Endothelial cell of umbilical vein (primary cell): Measurements from ENCODE around the gene PTP4A1. TPM values are rescaled to one million over a fixed set of nuclear protein-coding genes. Genes with fewer than 3 reads are reported as not detected.

Experiments
- BruUV-seq: library from RNA; stranded (reverse); fragments of 400-500 nt; replicated peaks from 2 replicates; lab custom pipeline; 2021; lab: Mats Ljungman, UMichigan
- CTCF ChIA-PET: fragments of 300-600, 350-600 bp; sonication (Branson Sonifier 250); formaldehyde crosslinking; loops from one replicate; lab custom pipeline; 2021; ENCODE audit warnings: antibody characterized with exemption, inconsistent platforms; lab: Charles Lee
- POLR2A ChIA-PET: fragments of 300-600, 350-600 bp; sonication (Branson Sonifier 250); formaldehyde crosslinking; loops from one replicate; lab custom pipeline; 2021; ENCODE audit warnings: antibody characterized with exemption, inconsistent platforms; lab: Charles Lee
- DNase-seq: peaks from one replicate; pipeline ENCODE4 v3.0.0-alpha.2; 2011; ENCODE audit warnings: low read depth, low spot score
- FAIRE-seq: peaks from 2 replicates; lab custom pipeline; 2011; peaks lifted over from hg19 to GRCh38; lab: Jason Lieb, UNC
- H2AFZ ChIP-seq: 2 replicates; pipeline ENCODE4 v1.6.0; 2012; ENCODE audit warnings: low read depth, low read length, control low read depth, inconsistent platforms
- H3K27ac ChIP-seq: 2 replicates; pipeline ENCODE4 v1.5.1; 2011; ENCODE audit warnings: low read depth, mild to moderate bottlenecking, control low read depth, low read length, moderate library complexity; ENCODE audit not compliant: insufficient read depth
- H3K27me3 ChIP-seq, 2 experiments: 2 replicates each; pipeline versions ENCODE4 v1.6.0 to v1.6.1; 2011; ENCODE audit warnings: low read length in 2 of 2, mixed read lengths in 1 of 2; ENCODE audit not compliant: control insufficient read depth in 2 of 2, insufficient read depth in 2 of 2
- H3K36me3 ChIP-seq, 2 experiments: 2 replicates in 1 of 2; 3 replicates in 1 of 2; pipeline ENCODE4 v1.5.1; 2011; ENCODE audit warnings: low read length in 2 of 2, mild to moderate bottlenecking in 1 of 2, moderate library complexity in 1 of 2; ENCODE audit not compliant: control insufficient read depth in 2 of 2, insufficient read depth in 2 of 2; ENCODE audit errors: extremely low read depth in 1 of 2
- H3K4me1 ChIP-seq: 3 replicates; pipeline ENCODE4 v1.5.1; 2011; ENCODE audit warnings: mild to moderate bottlenecking, low read length; ENCODE audit not compliant: control insufficient read depth, insufficient read depth; ENCODE audit errors: extremely low read depth
- H3K4me2 ChIP-seq: 2 replicates; pipeline ENCODE4 v1.6.1; 2011; ENCODE audit warnings: low read length, control low read depth, mixed read lengths; ENCODE audit not compliant: insufficient read depth
- H3K4me3 ChIP-seq, 3 experiments: fragments of 200-600 bp in 1 of 3; sonication (generic), shearing (Covaris generic) in 1 of 3; replicated peaks in 1 of 3; 2 replicates each; pipeline ENCODE4 v1.5.1; 2011 to 2016; ENCODE audit warnings: control low read depth in 3 of 3, low read length in 3 of 3, mild to moderate bottlenecking in 2 of 3, inconsistent platforms in 1 of 3, low read depth in 1 of 3, moderate library complexity in 1 of 3; ENCODE audit not compliant: insufficient read depth in 1 of 3
- H3K79me2 ChIP-seq: 2 replicates; pipeline ENCODE4 v1.6.0; 2012; ENCODE audit warnings: low read length, inconsistent platforms; ENCODE audit not compliant: control insufficient read depth, insufficient read depth
- H3K9ac ChIP-seq: replicated peaks from 2 replicates; pipeline ENCODE3; 2011; ENCODE audit warnings: low read length, control low read depth; ENCODE audit not compliant: insufficient read depth; ENCODE audit errors: extremely low read depth
- H3K9me1 ChIP-seq: replicated peaks from 3 replicates; pipeline ENCODE4 v1.6.0; 2011; ENCODE audit warnings: mild to moderate bottlenecking, low read length; ENCODE audit not compliant: control insufficient read depth, insufficient read depth; ENCODE audit errors: extremely low read depth
- H3K9me3 ChIP-seq: replicated peaks from 2 replicates; pipeline ENCODE4 v1.5.1; 2012; ENCODE audit warnings: low read length, inconsistent platforms; ENCODE audit not compliant: control insufficient read depth, insufficient read depth
- H4K20me1 ChIP-seq: replicated peaks from 2 replicates; pipeline ENCODE3; 2011; ENCODE audit warnings: mild to moderate bottlenecking, low read length; ENCODE audit not compliant: control insufficient read depth, insufficient read depth; ENCODE audit errors: extremely low read depth
- CTCF ChIP-seq, 2 donors: IDR thresholded peaks; 1 replicate in 1 of 2; 2 replicates in 1 of 2; pipeline ENCODE4 v1.5.1; 2011; ENCODE audit warnings: low read length in 2 of 2, mild to moderate bottlenecking in 2 of 2, moderate library complexity in 2 of 2, control low read depth in 1 of 2, inconsistent platforms in 1 of 2, low read depth in 1 of 2; ENCODE audit not compliant: insufficient read depth in 1 of 2; ENCODE audit errors: extremely low read depth in 1 of 2
- EZH2 ChIP-seq: IDR thresholded peaks from 2 replicates; pipeline ENCODE4 v1.6.1; 2012; ENCODE audit warnings: borderline replicate concordance, low read depth, mild to moderate bottlenecking, moderate library complexity, low read length, inconsistent platforms; ENCODE audit not compliant: severe bottlenecking
- FOS ChIP-seq: IDR thresholded peaks from 2 replicates; pipeline ENCODE4 v1.6.1; 2011; ENCODE audit warnings: mild to moderate bottlenecking, low read length, moderate library complexity, borderline replicate concordance; ENCODE audit not compliant: insufficient read depth
- GATA2 ChIP-seq: IDR thresholded peaks from 2 replicates; pipeline ENCODE4 v1.7.0; 2011; ENCODE audit warnings: low read depth, mild to moderate bottlenecking, moderate library complexity, mixed read lengths, low read length; ENCODE audit not compliant: insufficient read length, insufficient read depth
- JUN ChIP-seq: IDR thresholded peaks from 2 replicates; pipeline ENCODE4 v1.6.1; 2011; ENCODE audit warnings: borderline replicate concordance, low read depth; ENCODE audit not compliant: insufficient read length, insufficient read depth
- MAX ChIP-seq: IDR thresholded peaks from 2 replicates; pipeline ENCODE4 v1.6.1; 2011; ENCODE audit not compliant: insufficient read depth, insufficient read length
- MYC ChIP-seq: IDR thresholded peaks from one replicate; pipeline ENCODE4 v1.6.1; 2011; ENCODE audit warnings: mild to moderate bottlenecking, low read depth, low read length
- POLR2A ChIP-seq: IDR thresholded peaks from 2 replicates; pipeline ENCODE4 v1.6.1; 2012; ENCODE audit warnings: low read depth, mild to moderate bottlenecking, control low read depth, low read length
- POLR2AphosphoS5 ChIP-seq: IDR thresholded peaks from 2 replicates; pipeline ENCODE4 v1.6.1; 2012; ENCODE audit warnings: low read depth, mild to moderate bottlenecking, control low read depth, low read length, moderate library complexity; ENCODE audit not compliant: insufficient read depth
- dilution Hi-C: fragments of 300-500 bp; cut with MboI; formaldehyde crosslinking; loops from one replicate; pipeline ENCODE4 v1.15.0; 2019; ENCODE audit warnings: low sequenced_read_pairs; ENCODE audit not compliant: extremely low pct_ligation_motif_present
- intact Hi-C: fragments of 100-400 bp; cut with micrococcal nuclease; formaldehyde crosslinking; loops from one replicate; pipeline ENCODE4 v1.10.0; 2022
- polyA plus RNA-seq, 4 experiments: library from polyadenylated mRNA; depleted of rRNA in 3 of 4; stranded (reverse) in 3 of 4; unstranded in 1 of 4; fragments of >200 nt; gene quantifications; 2 replicates each; pipeline versions ENCODE4 v1.2.1 to v1.2.3, GENCODE V29; 2011 to 2012; ENCODE audit warnings: missing spikeins in 1 of 4
- total RNA-seq: library from RNA; stranded (reverse); gene quantifications from 2 replicates; pipeline ENCODE4 v1.2.3, GENCODE V29; 2021

PTP4A1 gene
- total and polyA plus RNA-seq, 2 donors (not counting 3 experiments of a cell fraction or from before 2014, with no cell fraction given) = 10.8 to 58.4 TPM

- no TSS peak for BruUV-seq
- H3K27me3 ChIP-seq = peaks cover 0 to 2% of the 10 kb centered on the region in 2 experiments
- no peak overlapping the region for H3K9ac ChIP-seq
- H3K4me3 ChIP-seq = no peak overlapping the region
- H3K4me2 ChIP-seq = peak overlapping the region; percentile 87
- ChIA-PET POLR2A (no interaction called here), CTCF (interaction anchor here (0.7 to 4.9 kb wide), 24 partner anchors 10 to 249 kb away, joined by 3 to 94 read pairs (median 8); partner anchors contain the start of gene PHF3)
- peak overlapping the region; percentile 72 for H2AFZ ChIP-seq
- TF ChIP-seq FOS (no peak), POLR2A (no peak), CTCF (IDR thresholded peaks at IDR 0.05; ENCODE audit: extremely low read depth in 1 of 2, insufficient read depth in 1 of 2, low read depth in 1 of 2, low read length in 2 of 2) (no peak), GATA2 (no peak), POLR2AphosphoS5 (no peak), EZH2 (no peak), JUN (no peak), MYC (no peak), MAX (no peak)
- no peaks in the 10 kb centered on the region for H3K36me3 ChIP-seq
- H4K20me1 ChIP-seq = no peaks in the 10 kb centered on the region
- peaks cover 2% of the 10 kb centered on the region for H3K4me1 ChIP-seq
- dilution Hi-C loops (no loop called here), intact Hi-C loops (loop anchor here (1.0 to 2.0 kb wide), 4 partner anchors 37 to 245 kb away; partner anchors contain the start of gene PHF3)
- no peaks in the 10 kb centered on the region for H3K79me2 ChIP-seq
- no peaks in the 10 kb centered on the region for H3K9me3 ChIP-seq
- no peaks in the 10 kb centered on the region for H3K9me1 ChIP-seq
- no peak overlapping the region for H3K27ac ChIP-seq
- FAIRE-seq (no peak), DNase-seq (no peak)
These were observed 25.1 kb downstream of the PTP4A1 start for GRCh38 chr6:63597141-63598048.
